Skin of body (tissue), 3 donors: ENCODE measurements around the gene CUBN. TPM values are rescaled to one million over a fixed set of nuclear protein-coding genes. Genes with fewer than 3 reads are reported as not detected.

Source experiments
- DNase-seq: peaks from one replicate; lab custom pipeline; 2025; lab: John Stamatoyannopoulos, UW
- small RNA-seq: library from RNA; depleted of rRNA; stranded (forward); fragments of <200 nt; gene quantifications from one replicate; pipeline ENCODE3, GENCODE V24; 2014; ENCODE audit warnings: low replicate concordance
- total RNA-seq: library from RNA; depleted of rRNA; stranded (reverse); fragments of >200 nt; gene quantifications from one replicate; pipeline ENCODE4 v1.2.3, GENCODE V29; 2014

The CUBN gene
- total RNA-seq, 1 donor from 2014 or later: 18.1 TPM

- no peak for DNase-seq
Measured at GRCh38 chr10:16794005-16794404, 335.6 kb downstream of the CUBN start.

- DNase-seq: no peak
Measured at GRCh38 chr10:16792675-16793074, 336.9 kb downstream of the CUBN start.

- no peak for DNase-seq
Measured at GRCh38 chr10:16789765-16790164, 339.8 kb downstream of the CUBN start.

GRCh38 chr10:16789261-16789660 lies 340.4 kb downstream of the CUBN start:
- DNase-seq: no peak

DNA sequence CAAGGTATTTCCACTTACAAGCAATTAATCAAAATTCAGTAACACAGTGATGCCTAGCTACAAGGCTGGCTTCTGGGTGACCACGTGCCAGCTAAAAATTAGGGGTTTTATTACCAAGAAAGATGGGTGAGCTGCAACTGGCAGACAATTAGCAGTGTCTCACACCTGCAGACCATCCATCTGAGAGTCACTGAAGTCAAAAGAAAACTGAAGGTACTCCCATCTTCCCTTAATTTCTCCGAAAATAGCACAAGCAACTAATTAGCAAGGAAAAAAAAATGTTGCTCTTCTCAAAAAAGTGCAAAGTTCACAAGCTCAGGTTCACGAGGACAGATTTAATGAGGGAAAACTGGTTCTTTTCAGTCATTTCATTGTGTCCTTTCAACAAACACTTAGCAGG lies 340.8 kb downstream of the CUBN start:
- DNase-seq: no peak

DNA sequence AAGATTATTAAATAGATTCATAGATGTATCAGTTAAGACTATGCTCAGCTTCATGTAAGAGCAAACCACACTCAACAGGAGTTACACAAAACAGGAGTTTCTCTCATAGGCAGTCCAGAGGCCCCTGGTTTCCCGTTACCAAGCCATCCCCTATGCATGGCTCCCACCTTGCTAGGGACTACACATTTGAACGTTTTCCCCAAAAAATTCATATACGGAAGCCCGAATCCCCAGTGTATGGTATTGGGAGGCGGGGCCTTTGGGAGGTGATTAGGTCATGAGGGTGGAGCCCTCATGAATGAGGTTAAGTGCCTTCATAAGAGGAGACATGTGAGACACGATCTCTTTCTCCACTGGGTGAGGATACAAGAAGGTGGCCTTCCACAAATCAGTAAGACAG lies 341.5 kb downstream of the CUBN start:
- no peak for DNase-seq

- DNase-seq: no peak
Measured at GRCh38 chr10:16787361-16787791, 342.2 kb downstream of the CUBN start.

DNA sequence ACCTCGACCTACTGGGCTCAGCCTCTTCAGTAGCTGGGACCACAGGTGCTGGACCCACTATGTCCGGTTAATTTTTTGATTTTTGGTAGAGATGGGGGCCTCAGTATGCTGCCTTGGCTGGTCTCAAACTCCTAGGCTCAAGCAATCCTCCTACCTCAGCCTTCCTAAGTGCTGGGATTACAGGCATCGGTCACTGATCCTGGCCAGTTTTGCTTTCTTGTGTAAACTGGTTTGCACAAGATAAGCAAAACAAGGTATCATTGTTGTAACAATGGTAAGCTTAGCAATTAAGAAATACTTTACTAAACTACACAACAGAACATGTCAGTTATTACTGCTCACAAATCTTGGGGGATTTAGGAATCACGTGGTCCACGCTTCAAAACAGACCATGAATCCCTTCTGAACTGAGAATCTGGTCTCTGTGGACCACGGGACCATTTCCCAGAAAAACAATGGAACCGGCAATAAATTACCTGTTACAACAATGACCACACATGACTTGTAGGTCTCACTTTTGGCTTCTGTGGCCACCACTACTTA lies 349.2 kb downstream of the CUBN start:
- no peak for DNase-seq

- no peak for DNase-seq
Measured at GRCh38 chr10:16779384-16779915, 350.2 kb downstream of the CUBN start.

DNA sequence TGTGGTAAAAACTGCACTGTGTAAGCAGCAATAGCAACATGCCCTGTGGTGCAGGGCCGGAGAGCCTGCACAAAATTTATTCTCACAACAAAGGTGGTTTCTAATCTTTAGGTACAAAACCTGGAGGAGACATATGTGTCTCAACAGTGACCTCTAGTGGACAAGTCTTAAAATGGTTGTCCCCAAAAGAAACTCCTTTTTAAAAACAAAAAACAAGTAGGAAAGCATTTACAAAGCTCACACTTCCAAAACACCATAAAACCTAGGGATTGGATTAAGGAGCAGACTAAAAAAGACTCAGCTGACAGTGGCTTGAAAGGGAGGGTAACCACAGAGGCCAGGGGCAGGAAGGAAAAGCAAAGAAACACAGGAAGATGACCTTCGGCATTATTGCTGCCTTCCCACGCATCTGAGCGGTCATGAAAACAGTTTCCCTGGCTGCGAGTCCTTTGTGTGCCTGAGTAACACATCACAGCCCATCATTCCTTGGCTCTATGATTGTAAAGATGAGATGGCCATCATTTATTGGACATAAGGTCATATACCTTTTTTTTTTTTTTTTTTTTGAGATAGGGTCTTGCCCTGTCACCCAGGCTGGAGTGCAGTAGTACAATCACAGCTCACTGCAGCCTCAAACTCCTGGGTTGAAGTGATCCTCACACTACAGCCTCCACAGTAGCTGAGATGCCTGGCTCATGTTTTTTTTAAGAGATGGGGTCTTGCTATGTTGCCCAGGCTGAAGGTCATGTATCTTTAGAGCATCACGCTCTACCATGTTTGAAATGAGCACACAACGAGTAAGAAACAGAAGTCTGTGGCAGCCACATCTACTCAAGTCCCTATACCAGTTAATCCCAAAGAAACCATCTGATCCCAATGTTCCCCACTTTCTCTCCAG lies 351.9 kb downstream of the CUBN start:
- DNase-seq: peak; percentile 21

DNA sequence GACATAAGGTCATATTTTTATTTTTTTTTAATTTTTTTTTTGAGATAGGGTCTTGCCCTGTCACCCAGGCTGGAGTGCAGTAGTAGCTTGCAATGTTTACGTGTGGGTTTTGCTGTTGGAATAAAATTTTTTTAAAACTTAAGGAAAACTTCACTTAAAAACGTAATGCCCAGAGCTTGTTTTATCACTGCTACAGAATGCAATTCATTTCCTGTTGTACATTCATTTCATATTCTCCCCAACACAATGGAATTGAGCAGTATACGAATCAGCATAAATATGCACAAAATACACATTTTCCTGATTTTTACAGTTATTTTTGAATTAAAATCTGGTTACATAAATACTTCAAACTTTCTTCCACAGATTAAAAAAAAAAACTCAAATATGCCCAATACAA lies 352.7 kb downstream of the CUBN start:
- DNase-seq: no peak

Small RNA genes lying within 50 kb of the gene (small RNA-seq; reads per million reads assigned to genes)
- not detected for gene AC067747.1

Other genes with a start within 250 kb of the CUBN start
- 17.7 TPM for gene TRDMT1, start 71.9 kb upstream of the CUBN start, total RNA-seq
- gene VIM, start 98.4 kb upstream of the CUBN start, total RNA-seq: 1,704 TPM